OCI-LY1 (cell line): Measurements from ENCODE around the gene SYT1.
"Not testable (repeated sequence)": the region's sequence is repeated elsewhere in the genome, so short reads cannot be mapped to it uniquely, and the experiment has no call there.

Source experiments
- H2AFZ ChIP-seq: fragments of 200-600 bp; sonication (generic), shearing (Covaris generic); 2 replicates; pipeline ENCODE4 v1.6.0; 2014; ENCODE audit warnings: antibody characterized with exemption, mild to moderate bottlenecking, low read length
- H3F3A ChIP-seq: fragments of 200-600 bp; sonication (generic), shearing (Covaris generic); 2 replicates; pipeline ENCODE4 v1.6.0; 2014; ENCODE audit warnings: mild to moderate bottlenecking, antibody characterized with exemption, low read length, moderate library complexity; ENCODE audit not compliant: insufficient read depth
- H3K27ac ChIP-seq: fragments of 200-600 bp; sonication (generic); 2 replicates; pipeline ENCODE4 v1.5.1; 2014; ENCODE audit warnings: low read length, mixed run types, mild to moderate bottlenecking, low read depth; ENCODE audit not compliant: poor library complexity, severe bottlenecking
- H3K27me3 ChIP-seq: fragments of 200-600 bp; sonication (generic); 2 replicates; pipeline ENCODE4 v1.6.0; 2014; ENCODE audit warnings: antibody characterized with exemption, mild to moderate bottlenecking, low read length, moderate library complexity; ENCODE audit not compliant: insufficient read depth
- H3K36me3 ChIP-seq: fragments of 200-600 bp; sonication (generic); 2 replicates; pipeline ENCODE4 v1.6.1; 2014; ENCODE audit warnings: mild to moderate bottlenecking, antibody characterized with exemption, low read length, moderate library complexity, mixed read lengths; ENCODE audit not compliant: insufficient read depth
- H3K4me1 ChIP-seq: fragments of 200-600 bp; sonication (generic); 2 replicates; pipeline ENCODE4 v1.5.1; 2014; ENCODE audit warnings: mild to moderate bottlenecking, low read length, moderate library complexity; ENCODE audit not compliant: insufficient read depth, severe bottlenecking
- H3K4me2 ChIP-seq: fragments of 200-600 bp; sonication (generic), shearing (Covaris generic); 2 replicates; pipeline ENCODE4 v1.6.1; 2014; ENCODE audit warnings: low read length
- H3K4me3 ChIP-seq: fragments of 200-600 bp; sonication (generic); 2 replicates; pipeline ENCODE4 v1.5.1; 2014; ENCODE audit warnings: low read length, low read depth, mild to moderate bottlenecking, mixed read lengths; ENCODE audit not compliant: poor library complexity, severe bottlenecking
- H3K79me2 ChIP-seq: fragments of 200-600 bp; shearing (Covaris generic); 2 replicates; pipeline ENCODE4 v1.6.1; 2016; ENCODE audit warnings: mixed run types, low read length, mixed read lengths; ENCODE audit not compliant: insufficient read depth
- H3K9ac ChIP-seq: fragments of 200-600 bp; sonication (generic), shearing (Covaris generic); 2 replicates; pipeline ENCODE4 v1.6.1; 2014; ENCODE audit warnings: mild to moderate bottlenecking, low read length, mixed read lengths
- H3K9me2 ChIP-seq: fragments of 200-600 bp; sonication (generic), shearing (Covaris generic); 2 replicates; pipeline ENCODE4 v1.6.1; 2014; ENCODE audit warnings: low read depth, mild to moderate bottlenecking, low read length, mixed read lengths
- H3K9me3 ChIP-seq: fragments of 200-600 bp; shearing (Covaris generic); 2 replicates; pipeline ENCODE4 v1.6.1; 2014; ENCODE audit warnings: low read length, mixed read lengths
- H4K20me1 ChIP-seq: fragments of 200-600 bp; sonication (generic), shearing (Covaris generic); 2 replicates; pipeline ENCODE4 v1.6.0; 2016; ENCODE audit warnings: mild to moderate bottlenecking, low read length; ENCODE audit not compliant: insufficient read depth
- EZH2 ChIP-seq: fragments of 200-600 bp; sonication (generic), shearing (Covaris generic); IDR thresholded peaks from 2 replicates; pipeline ENCODE4 v1.8.0; 2017; ENCODE audit warnings: borderline replicate concordance, mixed run types, mild to moderate bottlenecking, antibody characterized with exemption, low read length, moderate library complexity, mixed read lengths
- TF ChIP-seq, protein P1 (sequence below): fragments of 200-600 bp; sonication (generic), shearing (Covaris generic); IDR thresholded peaks from 2 replicates; pipeline ENCODE4 v1.5.1; 2017; ENCODE audit warnings: mild to moderate bottlenecking, antibody characterized with exemption, low read length, moderate library complexity, mixed read lengths

SYT1 gene

DNA sequence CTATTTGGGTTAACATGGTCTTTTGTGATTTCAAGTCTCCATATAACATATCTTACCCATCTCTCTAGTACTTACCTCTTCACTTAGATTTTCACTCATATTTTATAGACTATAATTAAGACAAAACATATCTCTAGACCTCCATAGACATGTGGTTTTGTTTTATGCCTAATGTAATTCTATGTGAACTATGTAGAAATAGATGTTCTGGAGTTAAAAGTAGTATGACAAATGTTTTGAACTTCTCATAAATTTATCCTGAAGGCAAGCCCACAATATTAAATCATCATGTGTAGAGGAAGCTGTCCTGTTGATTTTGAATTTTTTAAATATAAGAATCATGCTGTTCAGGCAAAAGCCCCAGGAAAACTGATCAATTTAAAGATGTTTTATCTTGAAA, 169.2 kb downstream of the SYT1 start:
- Histone ChIP-seq H3F3A (no peaks in the 10 kb centered on the region), H3K4me1 (no peaks in the 10 kb centered on the region), H3K79me2 (no peaks in the 10 kb centered on the region), H3K27ac (no peak overlapping the region), H3K27me3 (no peaks in the 10 kb centered on the region), H2AFZ (no peak overlapping the region), H3K4me2 (no peak overlapping the region), H3K9me2 (no peaks in the 10 kb centered on the region), H4K20me1 (no peaks in the 10 kb centered on the region), H3K4me3 (no peak overlapping the region), H3K9ac (no peak overlapping the region), H3K9me3 (no peaks in the 10 kb centered on the region), H3K36me3 (no peaks in the 10 kb centered on the region)
- no peak for TF ChIP-seq EZH2
- TF ChIP-seq, protein P1, sequence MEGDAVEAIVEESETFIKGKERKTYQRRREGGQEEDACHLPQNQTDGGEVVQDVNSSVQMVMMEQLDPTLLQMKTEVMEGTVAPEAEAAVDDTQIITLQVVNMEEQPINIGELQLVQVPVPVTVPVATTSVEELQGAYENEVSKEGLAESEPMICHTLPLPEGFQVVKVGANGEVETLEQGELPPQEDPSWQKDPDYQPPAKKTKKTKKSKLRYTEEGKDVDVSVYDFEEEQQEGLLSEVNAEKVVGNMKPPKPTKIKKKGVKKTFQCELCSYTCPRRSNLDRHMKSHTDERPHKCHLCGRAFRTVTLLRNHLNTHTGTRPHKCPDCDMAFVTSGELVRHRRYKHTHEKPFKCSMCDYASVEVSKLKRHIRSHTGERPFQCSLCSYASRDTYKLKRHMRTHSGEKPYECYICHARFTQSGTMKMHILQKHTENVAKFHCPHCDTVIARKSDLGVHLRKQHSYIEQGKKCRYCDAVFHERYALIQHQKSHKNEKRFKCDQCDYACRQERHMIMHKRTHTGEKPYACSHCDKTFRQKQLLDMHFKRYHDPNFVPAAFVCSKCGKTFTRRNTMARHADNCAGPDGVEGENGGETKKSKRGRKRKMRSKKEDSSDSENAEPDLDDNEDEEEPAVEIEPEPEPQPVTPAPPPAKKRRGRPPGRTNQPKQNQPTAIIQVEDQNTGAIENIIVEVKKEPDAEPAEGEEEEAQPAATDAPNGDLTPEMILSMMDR: no peak

DNA sequence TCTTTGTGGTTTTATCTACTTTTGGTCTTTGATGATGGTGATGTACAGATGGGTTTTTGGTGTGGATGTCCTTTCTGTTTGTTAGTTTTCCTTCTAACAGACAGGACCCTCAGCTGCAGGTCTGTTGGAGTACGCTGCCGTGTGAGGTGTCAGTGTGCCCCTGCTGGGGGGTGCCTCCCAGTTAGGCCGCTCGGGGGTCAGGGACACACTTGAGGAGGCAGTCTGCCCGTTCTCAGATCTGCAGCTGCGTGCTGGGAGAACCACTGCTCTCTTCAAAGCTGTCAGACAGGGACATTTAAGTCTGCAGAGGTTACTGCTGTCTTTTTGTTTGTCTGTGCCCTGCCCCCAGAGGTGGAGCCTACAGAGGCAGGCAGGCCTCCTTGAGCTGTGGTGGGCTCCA, 180.2 kb downstream of the SYT1 start:
- not testable (repeated sequence) for H3K4me1 ChIP-seq, H3F3A ChIP-seq, H3K9me3 ChIP-seq, H4K20me1 ChIP-seq, H3K79me2 ChIP-seq, H3K27ac ChIP-seq, H2AFZ ChIP-seq, H3K9ac ChIP-seq, H3K9me2 ChIP-seq, H3K27me3 ChIP-seq, H3K36me3 ChIP-seq, H3K4me3 ChIP-seq, H3K4me2 ChIP-seq

DNA sequence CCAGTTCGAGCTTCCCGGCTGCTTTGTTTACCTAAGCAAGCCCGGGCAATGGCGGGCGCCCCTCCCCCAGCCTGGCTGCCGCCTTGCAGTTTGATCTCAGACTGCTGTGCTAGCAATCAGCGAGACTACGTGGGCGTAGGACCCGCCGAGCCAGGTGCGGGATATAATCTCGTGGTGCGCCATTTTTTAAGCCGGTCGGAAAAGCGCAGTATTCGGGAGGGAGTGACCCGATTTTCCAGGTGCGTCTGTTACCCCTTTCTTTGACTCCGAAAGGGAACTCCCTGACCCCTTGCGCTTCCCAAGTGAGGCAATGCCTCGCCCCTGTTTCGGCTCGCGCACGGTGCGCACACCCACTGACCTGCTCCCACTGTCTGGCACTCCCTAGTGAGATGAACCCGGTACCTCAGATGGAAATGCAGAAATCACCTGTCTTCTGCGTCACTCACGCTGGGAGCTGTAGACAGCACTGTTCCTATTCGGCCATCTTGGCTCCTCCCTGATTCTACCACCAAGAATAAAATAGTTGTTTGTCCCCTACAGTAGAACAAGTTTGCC, 180.7 kb downstream of the SYT1 start:
- H3K4me3 ChIP-seq, H3K36me3 ChIP-seq, H3F3A ChIP-seq, H3K9ac ChIP-seq, H3K4me2 ChIP-seq, H3K79me2 ChIP-seq, H3K4me1 ChIP-seq, H3K9me3 ChIP-seq, H3K27ac ChIP-seq, H3K27me3 ChIP-seq, H4K20me1 ChIP-seq, H2AFZ ChIP-seq, H3K9me2 ChIP-seq: not testable (repeated sequence)

DNA sequence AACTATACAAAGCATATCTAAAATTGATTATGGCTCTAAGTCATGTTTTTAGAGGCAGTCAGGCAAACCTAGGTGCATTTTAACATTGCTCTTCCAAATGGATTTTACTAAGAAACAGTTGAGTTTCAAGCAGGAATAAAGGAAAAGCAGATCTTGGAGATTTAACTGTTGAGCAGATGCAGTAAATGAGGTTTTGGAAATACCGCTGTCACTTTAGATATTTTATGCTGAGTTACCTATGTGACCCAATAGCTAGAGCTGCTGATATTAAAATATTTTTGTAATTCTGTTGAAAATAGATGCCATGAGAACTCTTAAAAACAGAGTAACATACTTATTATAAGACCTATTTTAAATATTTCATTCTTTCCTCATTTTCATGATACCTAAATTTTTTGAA, 181.4 kb downstream of the SYT1 start:
- Histone ChIP-seq H3K4me3 (no peak overlapping the region), H3K27me3 (no peaks in the 10 kb centered on the region), H3F3A (no peaks in the 10 kb centered on the region), H3K4me1 (no peaks in the 10 kb centered on the region), H3K36me3 (no peaks in the 10 kb centered on the region), H3K79me2 (no peaks in the 10 kb centered on the region), H2AFZ (no peak overlapping the region), H3K9me2 (no peaks in the 10 kb centered on the region), H3K9me3 (no peaks in the 10 kb centered on the region), H4K20me1 (no peaks in the 10 kb centered on the region), H3K4me2 (no peak overlapping the region), H3K27ac (no peak overlapping the region), H3K9ac (no peak overlapping the region)
- TF ChIP-seq, protein P1: no peak
- no peak for TF ChIP-seq EZH2
